Glomerular visceral epithelial cell (primary cell): Measurements from ENCODE around the gene FNDC3B.

Source experiments
- DNase-seq: peaks from one replicate; pipeline ENCODE4 v3.0.0-alpha.2; 2016; ENCODE audit errors: extremely low spot score

The FNDC3B gene

DNA sequence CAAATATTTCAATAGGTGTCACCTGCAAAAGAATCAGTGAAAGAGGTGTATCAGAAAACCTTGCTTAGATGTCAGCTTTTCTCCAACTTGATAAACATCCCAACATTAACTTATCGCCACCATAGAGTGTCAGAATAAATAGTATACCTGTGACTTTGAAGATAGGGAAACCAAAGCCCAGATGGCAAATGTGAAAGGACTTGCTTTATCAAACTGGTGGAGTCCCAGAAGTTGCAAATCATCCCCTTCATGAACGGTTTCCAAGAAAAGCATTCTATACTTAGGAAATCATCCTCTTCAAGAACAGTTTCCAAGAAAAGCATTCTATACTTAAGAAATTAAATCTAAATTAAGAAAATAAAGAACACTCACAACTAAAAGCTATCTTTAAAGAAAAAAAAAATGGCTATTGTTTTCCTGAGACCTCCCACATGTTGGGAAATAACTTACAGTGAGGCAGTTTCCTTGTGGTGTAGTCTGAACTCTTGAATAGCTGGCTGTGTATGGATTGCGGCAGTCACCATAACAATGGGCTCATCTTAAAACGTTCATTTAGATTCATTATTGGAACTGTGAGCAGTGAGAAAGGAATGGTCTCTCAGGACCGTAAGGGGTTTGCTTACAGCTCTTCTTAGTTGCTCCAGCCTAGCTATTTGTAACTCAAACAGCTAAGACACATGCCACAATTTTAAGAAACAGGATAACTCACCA, 352.4 kb downstream of the FNDC3B start:
- no peak for DNase-seq

DNA sequence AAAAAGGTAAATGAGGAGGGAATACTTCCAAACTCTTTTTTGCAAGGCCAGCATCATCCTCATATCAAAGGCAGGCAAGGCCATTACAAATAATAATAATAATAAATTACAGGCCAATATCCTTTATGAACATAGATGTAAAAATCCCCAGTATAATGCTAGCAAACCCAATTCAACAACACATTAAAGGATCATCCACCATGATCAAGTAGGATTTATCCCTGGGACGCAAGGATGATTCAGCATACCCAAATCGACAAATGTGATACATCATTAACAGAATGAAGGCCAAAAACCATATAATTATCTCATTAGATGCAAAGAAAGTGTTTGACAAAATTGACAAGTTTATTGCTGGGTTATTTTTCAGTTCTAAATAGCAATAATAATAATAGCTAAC, 355.3 kb downstream of the FNDC3B start:
- no peak for DNase-seq

DNA sequence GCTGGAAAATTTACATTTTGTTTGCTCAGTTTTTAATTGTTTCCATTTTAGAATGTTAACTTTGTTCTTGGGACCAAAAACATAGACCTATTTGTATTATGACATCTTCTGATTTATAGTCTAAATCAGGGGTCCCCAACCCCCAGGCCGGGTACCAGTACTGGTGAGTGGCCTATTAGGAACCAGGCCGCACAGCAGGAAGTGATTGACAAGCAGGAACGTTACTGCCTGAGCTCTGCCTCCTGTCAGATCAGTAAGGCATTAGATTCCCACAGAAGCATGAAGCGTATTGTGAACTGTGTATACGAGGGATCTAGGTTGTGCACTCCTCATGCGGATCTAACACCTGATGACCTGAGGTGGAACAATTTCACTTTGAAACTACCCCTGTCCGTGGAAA, 357.0 kb downstream of the FNDC3B start:
- no peak for DNase-seq

DNA sequence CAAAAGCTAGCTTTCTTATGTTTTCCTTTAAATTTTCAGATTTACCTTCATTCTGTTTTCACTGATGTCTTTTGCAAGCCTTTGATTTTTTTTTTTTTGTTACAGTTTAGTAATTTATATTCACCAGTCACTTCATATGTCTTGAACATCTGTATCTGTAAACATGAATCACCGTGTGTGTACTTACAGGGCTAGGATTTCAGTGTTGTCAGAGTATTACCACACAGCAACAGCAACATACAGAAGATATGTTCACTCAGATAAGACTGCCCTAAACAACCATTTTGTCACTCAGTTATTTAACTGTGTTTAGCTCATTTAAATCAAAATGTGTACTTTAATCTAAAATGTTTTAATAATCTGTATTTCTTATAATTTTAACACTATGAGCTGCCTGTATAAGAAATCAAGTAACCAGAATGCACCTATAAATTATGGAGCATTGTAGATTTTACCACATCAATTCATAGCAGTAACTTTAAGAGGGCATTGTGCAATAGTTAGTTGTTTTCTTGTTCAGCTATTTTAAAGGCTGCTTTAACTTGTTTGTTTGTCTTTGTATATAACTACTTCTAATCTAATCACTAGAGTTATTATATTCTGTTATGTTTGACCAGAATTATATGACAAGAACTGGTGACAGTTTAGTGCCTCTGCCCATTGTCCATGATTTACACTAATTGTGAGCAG, 358.5 kb downstream of the FNDC3B start:
- DNase-seq, result no peak

DNA sequence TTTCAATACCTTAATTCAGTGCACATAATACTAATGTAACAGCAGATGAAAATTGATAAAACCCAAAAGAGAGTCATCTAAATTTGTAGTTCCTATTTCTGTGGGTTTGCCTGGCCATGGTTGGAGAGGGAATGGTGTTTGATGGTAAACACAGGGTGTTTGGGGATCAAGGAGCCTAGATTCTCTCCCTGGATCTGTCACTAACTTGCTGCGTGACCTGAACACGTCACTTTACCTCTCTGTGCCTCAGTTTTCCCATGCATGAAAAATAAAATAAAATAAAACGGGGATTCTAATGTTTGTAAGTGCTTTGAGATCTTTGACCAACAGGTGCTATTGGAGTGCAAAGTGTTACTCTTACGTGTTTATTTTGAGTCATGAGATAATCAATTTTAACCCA, 359.1 kb downstream of the FNDC3B start:
- DNase-seq, result no peak

DNA sequence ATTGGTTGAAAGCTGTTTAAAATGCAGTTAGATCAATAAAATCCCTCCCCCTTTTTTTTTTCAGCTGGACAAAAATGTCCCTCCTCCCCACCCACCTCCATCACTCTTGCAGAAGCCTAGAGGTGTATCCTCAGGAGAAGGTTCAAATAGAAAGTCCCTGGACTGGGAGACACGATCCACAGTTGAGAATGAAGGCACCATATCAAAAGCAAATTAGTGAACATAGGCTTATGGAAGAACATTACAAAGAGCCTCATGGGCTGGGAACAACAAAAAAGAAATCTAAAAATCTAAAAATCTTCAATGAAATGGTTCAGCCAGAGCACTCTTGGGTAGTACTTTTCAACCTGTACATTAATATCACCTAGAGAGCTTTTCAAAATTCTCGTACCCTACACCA, 362.7 kb downstream of the FNDC3B start:
- no peak for DNase-seq

DNA sequence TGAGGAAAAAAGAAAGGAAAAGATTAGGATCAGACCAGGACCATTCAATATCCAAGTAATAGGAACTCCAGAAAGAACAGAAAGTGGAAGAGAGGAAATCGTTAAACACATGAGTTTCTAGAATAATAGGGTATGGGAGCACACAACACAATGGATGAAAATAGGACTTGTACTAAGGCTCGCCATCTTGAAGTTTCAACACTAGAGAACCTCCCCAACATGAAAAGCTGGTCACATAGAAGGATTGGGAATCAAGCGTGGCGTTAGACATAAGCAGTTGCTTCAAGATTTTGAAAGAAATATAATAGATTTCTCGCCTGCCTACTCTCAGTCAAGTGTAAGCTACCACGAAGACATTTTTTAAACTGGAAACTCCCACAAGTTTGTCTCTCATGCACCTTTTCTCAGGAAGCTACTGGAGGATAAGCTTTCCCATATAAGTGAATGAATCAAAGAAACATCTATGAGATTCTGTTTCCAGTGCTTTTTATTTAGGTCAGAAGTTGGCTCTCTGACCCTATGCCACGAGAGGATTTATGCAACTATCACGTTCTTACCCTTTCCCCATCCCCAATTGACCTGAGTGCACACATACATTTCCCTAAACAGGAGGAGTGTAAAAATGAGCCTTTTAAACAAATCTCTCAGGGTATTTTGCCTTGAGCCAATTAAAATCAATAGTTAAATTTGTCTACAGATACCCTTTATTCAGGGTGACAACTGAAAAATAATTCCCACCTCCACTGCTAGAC, 363.7 kb downstream of the FNDC3B start:
- DNase-seq, result no peak

DNA sequence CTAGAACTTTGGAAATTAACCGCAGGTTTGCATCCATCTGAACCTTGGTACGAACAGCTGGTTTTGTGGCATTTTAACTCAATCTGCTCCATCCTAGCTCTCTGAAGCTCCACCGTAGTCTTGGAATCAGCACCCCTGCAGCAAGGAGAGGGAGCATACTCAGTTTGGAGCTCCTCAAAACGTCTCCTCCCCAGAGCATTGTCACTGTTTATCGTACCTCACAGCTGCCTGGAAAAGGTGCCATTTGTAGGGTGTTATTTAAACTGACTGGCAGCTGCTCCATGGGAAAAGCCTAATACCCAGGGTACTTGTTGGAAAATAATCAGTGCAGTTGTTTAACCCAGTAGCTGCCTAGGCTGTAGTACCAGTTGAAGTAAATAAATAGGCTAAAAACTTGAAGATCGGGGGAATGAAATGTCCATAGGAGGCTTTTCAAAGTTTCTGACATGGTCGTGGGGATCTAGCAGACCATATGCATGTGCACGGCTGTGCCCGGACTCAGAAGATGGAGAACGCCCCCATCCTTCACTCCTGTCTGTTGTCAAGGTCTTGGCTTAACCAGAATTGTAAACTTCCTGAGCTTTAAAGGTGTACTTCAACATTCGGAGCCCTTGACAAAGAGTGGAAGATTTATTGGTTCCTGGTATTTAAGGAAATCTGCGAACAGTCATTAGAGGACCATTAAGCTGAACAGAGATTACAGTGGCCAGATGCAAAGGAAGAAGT, 365.0 kb downstream of the FNDC3B start:
- no peak for DNase-seq

DNA sequence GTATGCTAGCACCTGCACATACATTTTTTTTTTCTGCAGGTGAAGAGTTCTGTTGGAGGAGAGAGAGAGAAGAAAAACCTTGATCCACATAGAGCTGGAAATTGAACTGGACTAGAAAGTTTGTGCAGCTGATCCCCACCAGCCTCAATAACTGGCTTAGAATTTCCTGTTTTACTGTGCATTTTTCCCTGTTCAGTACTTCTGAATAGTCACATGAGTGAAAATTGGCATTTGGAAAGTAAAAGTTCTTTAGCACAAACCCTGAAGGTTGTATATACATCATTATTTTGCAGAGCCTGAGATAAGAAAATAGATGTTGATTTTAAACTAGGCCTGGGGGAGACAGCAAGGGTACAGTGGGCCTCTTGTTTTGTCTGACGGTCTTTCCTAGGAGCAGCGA, 366.5 kb downstream of the FNDC3B start:
- no peak for DNase-seq

DNA sequence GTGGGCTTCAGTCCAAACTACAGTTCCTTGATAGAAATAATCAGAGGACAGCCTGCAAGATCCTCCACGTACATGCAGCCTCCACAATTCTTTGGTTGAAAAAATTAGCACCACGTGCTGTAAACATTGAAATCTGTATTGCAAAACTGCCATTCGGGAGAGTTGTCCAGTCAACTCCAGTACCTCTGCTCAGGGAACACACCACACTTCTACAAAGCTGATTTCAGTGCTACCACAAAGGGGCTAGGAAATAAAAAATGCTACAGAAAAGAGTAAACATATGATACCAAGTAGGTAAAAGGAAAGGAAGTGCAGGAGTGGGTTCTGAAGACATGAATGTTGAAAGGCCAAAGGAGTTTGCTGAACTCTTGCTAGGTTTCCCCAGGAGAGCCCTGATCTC, 368.5 kb downstream of the FNDC3B start:
- DNase-seq, result no peak

DNA sequence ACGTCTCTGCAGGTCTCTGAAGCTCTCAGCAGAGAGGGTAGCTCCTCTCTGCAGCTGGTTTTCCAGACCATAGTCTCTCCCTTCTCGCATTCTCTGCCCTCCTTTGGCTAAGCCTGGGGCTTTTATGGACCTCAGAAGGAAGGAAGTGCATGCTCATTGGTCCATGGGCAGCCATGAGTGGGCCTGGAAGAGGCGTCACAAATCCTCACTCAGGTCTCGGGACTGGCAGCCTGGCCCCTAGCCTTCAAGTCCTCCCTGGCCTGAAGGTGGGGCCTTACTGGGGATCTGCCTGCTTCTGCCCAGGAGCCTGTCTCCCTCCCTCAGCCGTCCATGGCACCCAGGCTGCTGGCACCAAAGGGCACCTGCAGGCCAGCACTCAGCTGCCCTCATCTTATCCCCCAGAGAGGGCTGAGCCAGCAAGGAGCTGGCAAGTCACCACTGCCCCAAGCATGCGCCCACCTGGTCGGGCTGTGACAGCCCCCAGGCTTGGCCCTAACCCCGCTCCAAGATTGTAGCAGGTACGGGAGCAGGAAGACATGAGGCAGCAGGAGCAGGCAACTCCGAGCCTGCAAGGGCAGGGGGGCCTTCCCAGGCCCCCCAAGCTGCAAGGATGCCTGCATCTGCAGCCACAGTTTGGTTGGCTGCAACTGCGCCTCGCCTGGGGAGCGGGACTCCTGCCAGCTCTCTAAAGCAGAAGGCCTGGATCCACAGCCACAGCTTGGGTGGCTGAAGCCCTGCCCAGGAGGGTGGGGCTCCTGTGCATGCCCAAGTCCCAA, 371.5 kb downstream of the FNDC3B start:
- DNase-seq, result no peak

DNA sequence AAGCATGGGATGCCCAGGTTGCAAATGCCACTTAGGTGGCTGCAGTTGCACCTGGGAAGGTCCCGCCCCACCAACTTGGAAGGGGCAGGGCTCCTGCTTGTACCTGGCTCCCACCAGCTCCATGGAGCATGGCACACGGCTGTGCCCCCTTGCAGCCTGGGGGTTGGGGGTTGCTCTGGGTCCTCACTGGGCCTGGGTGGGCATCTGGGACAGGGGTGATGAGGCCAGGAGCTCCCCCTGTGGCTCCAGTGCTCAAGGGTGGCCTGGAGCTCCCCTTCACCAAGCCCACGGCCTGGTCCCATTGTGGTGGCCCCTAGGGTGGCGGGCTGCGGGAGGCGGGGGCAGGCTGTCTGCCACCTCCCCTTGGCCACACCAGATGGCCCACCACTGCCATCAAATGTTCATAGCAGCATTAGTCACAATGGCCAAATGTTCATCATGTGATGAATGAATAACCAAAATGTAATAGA, 372.1 kb downstream of the FNDC3B start:
- no peak for DNase-seq

DNA sequence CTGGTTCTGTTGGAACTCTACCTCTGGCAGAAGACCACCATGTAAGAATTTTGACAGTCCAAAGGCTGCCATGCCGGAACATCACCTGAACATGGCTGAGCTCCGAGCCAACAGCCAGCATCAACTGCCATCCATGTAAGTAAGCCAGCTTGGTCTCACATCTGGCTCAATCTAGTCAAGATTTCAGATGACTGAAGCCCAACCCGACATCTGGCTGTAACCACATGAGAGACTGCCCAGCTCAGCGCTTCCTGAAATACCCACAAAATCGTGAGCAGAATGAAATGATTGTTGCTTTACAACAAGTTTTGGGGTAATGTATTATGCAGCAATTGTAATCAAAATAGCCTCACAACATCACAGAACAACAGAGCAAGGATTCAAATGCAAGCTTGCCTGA, 375.9 kb downstream of the FNDC3B start:
- no peak for DNase-seq

DNA sequence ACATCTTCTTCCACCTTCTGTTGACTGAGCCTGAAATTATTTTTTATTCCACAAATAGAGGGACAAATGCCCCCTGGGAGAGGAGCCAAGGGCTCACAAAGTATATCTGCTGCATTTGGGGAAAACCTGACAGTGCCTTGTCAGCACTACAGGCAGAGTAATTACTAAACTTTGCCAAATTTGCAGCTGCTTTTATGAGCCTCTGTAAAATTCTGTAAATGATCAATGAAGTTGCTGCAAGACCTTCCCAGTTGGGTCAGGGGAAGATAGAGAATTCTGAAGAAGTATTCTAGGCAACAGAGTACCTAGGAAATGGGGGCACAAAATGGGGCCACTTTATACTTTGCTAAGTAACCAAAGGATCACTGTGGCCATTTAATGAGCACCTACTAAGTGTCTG, 398.3 kb downstream of the FNDC3B start:
- DNase-seq, result no peak

DNA sequence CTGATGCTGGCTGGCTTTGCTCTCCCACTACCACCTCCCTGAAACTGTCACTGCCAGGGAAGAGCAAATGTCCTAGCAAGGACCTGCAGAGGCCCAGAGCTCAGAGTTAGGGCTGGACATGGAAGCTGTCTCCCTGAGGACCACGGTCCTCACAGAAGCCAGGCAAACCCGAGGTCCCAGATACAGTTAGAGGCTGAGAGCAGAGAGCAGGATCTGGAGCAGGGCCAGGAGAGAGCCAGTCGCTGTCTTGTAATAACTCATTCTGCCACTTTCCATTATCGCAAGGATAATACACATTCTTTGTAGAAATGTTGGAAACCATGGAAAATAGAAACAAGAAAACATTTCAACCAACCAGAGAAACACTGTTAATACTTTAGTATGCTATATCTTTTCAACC, 398.8 kb downstream of the FNDC3B start:
- DNase-seq, result no peak

DNA sequence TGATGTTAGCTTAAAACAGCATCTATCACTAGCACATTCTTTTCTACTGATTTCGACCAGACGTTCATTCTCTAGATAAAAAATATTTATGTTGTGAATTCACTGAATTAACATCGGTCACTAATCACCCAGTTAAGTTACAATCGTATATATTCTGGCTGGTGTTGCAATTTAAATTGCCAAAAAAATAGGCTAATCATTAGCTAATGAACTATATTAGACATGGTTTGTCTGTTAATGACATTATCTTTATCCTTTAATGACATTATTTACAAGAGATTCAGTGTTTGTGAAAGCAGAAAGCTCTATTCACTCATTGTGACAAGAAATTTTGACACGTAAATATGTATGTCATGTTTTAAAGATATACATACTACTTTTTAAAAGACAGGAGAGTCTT, 402.2 kb downstream of the FNDC3B start:
- no peak for DNase-seq

DNA sequence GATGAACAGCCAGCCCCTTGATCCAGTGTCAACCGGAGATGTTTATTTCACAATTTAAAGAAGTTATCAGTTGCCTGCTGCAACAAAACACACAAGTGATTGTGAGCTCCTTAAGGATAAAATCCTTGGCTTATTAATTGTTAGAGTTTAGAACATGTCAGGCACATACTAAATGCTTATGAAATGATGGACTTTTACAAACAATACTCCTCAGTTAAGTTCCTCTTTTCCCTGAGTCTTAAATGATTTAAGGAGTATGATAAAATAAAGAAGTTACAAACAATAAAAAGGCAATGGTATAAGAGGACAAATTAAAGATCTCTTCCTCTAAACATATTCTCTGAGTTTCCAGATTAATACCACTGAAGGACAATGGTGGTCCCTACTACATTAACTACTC, 403.2 kb downstream of the FNDC3B start:
- DNase-seq, result no peak

DNA sequence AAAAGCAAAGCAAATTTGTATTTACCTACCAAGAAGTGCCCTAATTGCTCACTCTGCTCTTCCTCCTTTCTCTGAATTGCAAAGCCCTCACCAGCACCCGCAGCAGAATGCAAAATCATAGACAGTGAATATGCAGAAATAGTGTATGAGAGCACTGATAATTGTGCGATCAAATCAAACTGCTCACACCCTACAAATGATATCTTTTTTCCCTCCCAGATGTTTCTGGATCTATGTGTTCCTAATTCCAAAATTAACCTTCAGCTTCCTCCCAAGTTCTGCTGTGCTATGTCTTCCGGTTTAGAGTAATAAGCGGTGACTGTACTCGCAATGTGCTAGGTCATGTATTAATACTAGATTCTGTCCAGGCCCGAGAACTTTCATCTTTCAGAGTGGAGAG, 405.4 kb downstream of the FNDC3B start:
- DNase-seq, result no peak

DNA sequence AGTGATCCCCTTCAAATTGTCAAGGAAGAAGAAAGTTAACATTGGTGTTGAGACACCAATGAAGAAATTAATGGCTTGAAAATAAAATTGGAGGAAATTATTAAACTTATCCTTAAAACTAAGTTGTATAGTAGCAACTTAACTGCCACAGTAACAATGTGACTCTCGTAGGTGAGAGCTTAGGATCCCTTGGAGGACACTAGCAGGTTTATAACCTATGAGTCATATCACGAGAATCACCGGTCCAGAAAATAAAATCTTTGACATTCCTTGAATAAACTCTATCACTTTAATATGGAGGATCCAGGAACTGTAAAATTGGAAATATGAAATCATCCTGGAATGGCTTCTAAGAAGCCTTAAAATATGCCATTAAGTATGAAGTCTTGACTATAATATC, 406.8 kb downstream of the FNDC3B start:
- no peak for DNase-seq

DNA sequence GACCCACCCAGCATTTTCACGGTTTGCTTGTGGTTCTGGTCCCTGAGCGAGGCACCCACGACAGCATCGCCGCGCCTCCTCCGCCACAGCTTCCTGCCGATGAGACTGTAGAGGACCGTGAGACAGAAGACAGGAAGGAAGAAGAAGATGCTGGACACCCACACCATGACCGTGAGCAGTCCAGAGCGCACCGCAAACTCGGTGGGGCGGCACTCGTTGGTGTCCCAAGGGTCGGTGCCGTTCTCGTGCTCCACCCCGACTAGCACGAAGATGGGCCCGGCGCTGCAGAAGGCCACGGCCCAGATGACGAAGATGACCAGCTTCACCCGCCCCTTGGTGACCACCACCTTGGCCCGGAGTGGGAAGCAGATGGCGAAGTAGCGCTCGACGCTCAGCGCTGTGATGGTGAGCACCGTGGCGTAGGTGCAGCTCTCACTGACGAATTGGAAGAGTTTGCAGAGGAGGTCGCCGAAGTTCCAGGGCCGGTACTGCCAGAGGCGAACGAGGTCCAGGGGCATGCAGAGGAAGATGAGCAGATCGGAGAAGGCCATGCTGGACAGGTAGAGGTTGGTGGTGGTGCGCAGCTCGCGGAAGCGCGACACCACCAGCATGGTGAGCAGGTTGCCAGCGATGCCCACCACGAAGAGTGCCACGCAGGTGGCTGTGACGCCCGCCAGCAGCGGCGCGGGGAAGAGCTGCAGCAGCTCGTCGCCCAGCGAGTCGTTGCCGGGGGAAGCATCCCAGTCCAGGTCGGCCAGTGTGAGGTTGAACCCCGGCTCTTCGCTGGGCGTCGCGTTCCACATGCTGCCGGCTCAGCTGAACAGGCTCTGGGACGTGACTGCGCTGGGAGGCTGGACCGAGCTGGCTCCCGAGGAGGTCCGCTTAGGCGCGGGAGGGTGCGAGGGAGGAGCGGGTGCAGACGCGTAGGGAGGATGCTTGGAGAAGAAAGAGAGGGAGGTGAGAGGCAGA, 408.5 kb downstream of the FNDC3B start, which contains the start of gene GHSR:
Gene GHSR (minus strand): TSS at position 846 of the 969 bp plus-strand sequence. CDS start 43 bp downstream, at position 803.
- no peak for DNase-seq
